SK-N-SH treated with all-trans-retinoic acid at 6 μM for 48 hours (cell line): Measurements from ENCODE around the gene INPP4B.

ENCODE experiments used
- ATAC-seq: fragments of 200-7000 bp; cut with Tn5 transposase; 3 replicates; pipeline ENCODE4 v1.9.1; 2020; ENCODE audit warnings: mild to moderate bottlenecking, moderate library complexity
- ARNTL ChIP-seq: fragments of 450-650 bp; formaldehyde crosslinking; IDR thresholded peaks from 2 replicates; pipeline ENCODE4 v1.5.0; 2020; ENCODE audit warnings: low read depth, mild to moderate bottlenecking, moderate library complexity, borderline replicate concordance
- CSDC2 ChIP-seq: fragments of 250-450 bp; sonication (Bioruptor Pico); IDR thresholded peaks from 2 replicates; pipeline ENCODE4 v1.5.0; 2020; ENCODE audit warnings: mild to moderate bottlenecking, moderate library complexity
- ESRRG ChIP-seq: fragments of 250-450 bp; sonication (Bioruptor Pico); IDR thresholded peaks from 2 replicates; pipeline ENCODE4 v1.6.1; 2021; ENCODE audit warnings: mild to moderate bottlenecking
- GLIS3 ChIP-seq: fragments of 250-450 bp; sonication (Bioruptor Pico); IDR thresholded peaks from 2 replicates; pipeline ENCODE4 v1.5.0; 2020; ENCODE audit warnings: mild to moderate bottlenecking, moderate library complexity
- ISL1 ChIP-seq: fragments of 250-450 bp; sonication (Bioruptor Pico); IDR thresholded peaks from 2 replicates; pipeline ENCODE4 v2.1.2; 2022; ENCODE audit warnings: mild to moderate bottlenecking, moderate library complexity
- OSR1 ChIP-seq: fragments of 250-450 bp; sonication (Bioruptor Pico); IDR thresholded peaks from 2 replicates; pipeline ENCODE4 v1.8.0; 2022; ENCODE audit warnings: moderate library complexity, mild to moderate bottlenecking, inconsistent platforms
- POU6F1 ChIP-seq: fragments of 250-450 bp; sonication (Bioruptor Pico); IDR thresholded peaks from 2 replicates; pipeline ENCODE4 v1.8.0; 2021; ENCODE audit warnings: low read depth, mild to moderate bottlenecking, moderate library complexity, borderline replicate concordance
- PPARA ChIP-seq: fragments of 250-450 bp; sonication (Bioruptor Pico); IDR thresholded peaks from 2 replicates; pipeline ENCODE4 v1.5.0; 2020; ENCODE audit warnings: mild to moderate bottlenecking, borderline replicate concordance
- RARB ChIP-seq: fragments of 250-450 bp; sonication (Bioruptor Pico); IDR thresholded peaks from 2 replicates; pipeline ENCODE4 v1.8.0; 2021; ENCODE audit warnings: mild to moderate bottlenecking, moderate library complexity
- SNAI2 ChIP-seq: fragments of 250-450 bp; sonication (Bioruptor Pico); IDR thresholded peaks from 2 replicates; pipeline ENCODE4 v1.5.0; 2020; ENCODE audit warnings: mild to moderate bottlenecking, moderate library complexity
- TCF4 ChIP-seq: fragments of 250-450 bp; sonication (Bioruptor Pico); IDR thresholded peaks from 2 replicates; pipeline ENCODE4 v1.8.0; 2021; ENCODE audit warnings: mild to moderate bottlenecking, moderate library complexity, borderline replicate concordance
- ZC3H10 ChIP-seq: fragments of 250-450 bp; sonication (Bioruptor Pico); IDR thresholded peaks from 2 replicates; pipeline ENCODE4 v1.5.1; 2021; ENCODE audit warnings: mild to moderate bottlenecking, moderate library complexity
- ZNF565 ChIP-seq: fragments of 450-650 bp; formaldehyde crosslinking; conservative IDR thresholded peaks from 2 replicates; pipeline ENCODE4 v1.5.0; 2020; ENCODE audit warnings: low read depth, mild to moderate bottlenecking, moderate library complexity
- ZNF70 ChIP-seq: fragments of 450-650 bp; formaldehyde crosslinking; IDR thresholded peaks from 2 replicates; pipeline ENCODE4 v1.5.0; 2020; ENCODE audit warnings: mild to moderate bottlenecking, moderate library complexity
- ZNF8 ChIP-seq: fragments of 450-650 bp; formaldehyde crosslinking; IDR thresholded peaks from 2 replicates; pipeline ENCODE4 v1.5.0; 2020; ENCODE audit warnings: mild to moderate bottlenecking, moderate library complexity
- TF ChIP-seq, protein P1 (sequence below): fragments of 250-450 bp; sonication (Bioruptor Pico); IDR thresholded peaks from 2 replicates; pipeline ENCODE4 v1.8.0; 2020; ENCODE audit warnings: mild to moderate bottlenecking, moderate library complexity, borderline replicate concordance
- TF ChIP-seq, protein P2 (sequence below): fragments of 250-450 bp; sonication (Bioruptor Pico); IDR thresholded peaks from 2 replicates; pipeline ENCODE4 v1.5.0; 2020; ENCODE audit warnings: mild to moderate bottlenecking, moderate library complexity
- TF ChIP-seq, protein P3 (sequence below): fragments of 250-450 bp; sonication (Bioruptor Pico); IDR thresholded peaks from 2 replicates; pipeline ENCODE4 v1.5.1; 2021; ENCODE audit warnings: mild to moderate bottlenecking, moderate library complexity
- TF ChIP-seq, protein P4 (sequence below): fragments of 250-450 bp; sonication (Bioruptor Pico); IDR thresholded peaks from 2 replicates; pipeline ENCODE4 v1.5.1; 2020; ENCODE audit warnings: low read depth, mild to moderate bottlenecking, moderate library complexity

Gene INPP4B

GRCh38 chr4:142016031-142016430, 830.1 kb downstream of the INPP4B start:
- no peak for TF ChIP-seq ISL1 (CRISPR knock-in tag)
- TF ChIP-seq, protein P1, sequence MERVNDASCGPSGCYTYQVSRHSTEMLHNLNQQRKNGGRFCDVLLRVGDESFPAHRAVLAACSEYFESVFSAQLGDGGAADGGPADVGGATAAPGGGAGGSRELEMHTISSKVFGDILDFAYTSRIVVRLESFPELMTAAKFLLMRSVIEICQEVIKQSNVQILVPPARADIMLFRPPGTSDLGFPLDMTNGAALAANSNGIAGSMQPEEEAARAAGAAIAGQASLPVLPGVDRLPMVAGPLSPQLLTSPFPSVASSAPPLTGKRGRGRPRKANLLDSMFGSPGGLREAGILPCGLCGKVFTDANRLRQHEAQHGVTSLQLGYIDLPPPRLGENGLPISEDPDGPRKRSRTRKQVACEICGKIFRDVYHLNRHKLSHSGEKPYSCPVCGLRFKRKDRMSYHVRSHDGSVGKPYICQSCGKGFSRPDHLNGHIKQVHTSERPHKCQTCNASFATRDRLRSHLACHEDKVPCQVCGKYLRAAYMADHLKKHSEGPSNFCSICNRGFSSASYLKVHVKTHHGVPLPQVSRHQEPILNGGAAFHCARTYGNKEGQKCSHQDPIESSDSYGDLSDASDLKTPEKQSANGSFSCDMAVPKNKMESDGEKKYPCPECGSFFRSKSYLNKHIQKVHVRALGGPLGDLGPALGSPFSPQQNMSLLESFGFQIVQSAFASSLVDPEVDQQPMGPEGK (CRISPR knock-in tag) = no peak
- no peak for TF ChIP-seq ESRRG (CRISPR knock-in tag)
- TF ChIP-seq ZNF565 (CRISPR knock-in tag) = no peak
- TF ChIP-seq, protein P2, sequence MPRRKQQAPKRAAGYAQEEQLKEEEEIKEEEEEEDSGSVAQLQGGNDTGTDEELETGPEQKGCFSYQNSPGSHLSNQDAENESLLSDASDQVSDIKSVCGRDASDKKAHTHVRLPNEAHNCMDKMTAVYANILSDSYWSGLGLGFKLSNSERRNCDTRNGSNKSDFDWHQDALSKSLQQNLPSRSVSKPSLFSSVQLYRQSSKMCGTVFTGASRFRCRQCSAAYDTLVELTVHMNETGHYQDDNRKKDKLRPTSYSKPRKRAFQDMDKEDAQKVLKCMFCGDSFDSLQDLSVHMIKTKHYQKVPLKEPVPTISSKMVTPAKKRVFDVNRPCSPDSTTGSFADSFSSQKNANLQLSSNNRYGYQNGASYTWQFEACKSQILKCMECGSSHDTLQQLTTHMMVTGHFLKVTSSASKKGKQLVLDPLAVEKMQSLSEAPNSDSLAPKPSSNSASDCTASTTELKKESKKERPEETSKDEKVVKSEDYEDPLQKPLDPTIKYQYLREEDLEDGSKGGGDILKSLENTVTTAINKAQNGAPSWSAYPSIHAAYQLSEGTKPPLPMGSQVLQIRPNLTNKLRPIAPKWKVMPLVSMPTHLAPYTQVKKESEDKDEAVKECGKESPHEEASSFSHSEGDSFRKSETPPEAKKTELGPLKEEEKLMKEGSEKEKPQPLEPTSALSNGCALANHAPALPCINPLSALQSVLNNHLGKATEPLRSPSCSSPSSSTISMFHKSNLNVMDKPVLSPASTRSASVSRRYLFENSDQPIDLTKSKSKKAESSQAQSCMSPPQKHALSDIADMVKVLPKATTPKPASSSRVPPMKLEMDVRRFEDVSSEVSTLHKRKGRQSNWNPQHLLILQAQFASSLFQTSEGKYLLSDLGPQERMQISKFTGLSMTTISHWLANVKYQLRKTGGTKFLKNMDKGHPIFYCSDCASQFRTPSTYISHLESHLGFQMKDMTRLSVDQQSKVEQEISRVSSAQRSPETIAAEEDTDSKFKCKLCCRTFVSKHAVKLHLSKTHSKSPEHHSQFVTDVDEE = no peak
- no peak for TF ChIP-seq RARB (CRISPR knock-in tag)
- TF ChIP-seq, protein P3, sequence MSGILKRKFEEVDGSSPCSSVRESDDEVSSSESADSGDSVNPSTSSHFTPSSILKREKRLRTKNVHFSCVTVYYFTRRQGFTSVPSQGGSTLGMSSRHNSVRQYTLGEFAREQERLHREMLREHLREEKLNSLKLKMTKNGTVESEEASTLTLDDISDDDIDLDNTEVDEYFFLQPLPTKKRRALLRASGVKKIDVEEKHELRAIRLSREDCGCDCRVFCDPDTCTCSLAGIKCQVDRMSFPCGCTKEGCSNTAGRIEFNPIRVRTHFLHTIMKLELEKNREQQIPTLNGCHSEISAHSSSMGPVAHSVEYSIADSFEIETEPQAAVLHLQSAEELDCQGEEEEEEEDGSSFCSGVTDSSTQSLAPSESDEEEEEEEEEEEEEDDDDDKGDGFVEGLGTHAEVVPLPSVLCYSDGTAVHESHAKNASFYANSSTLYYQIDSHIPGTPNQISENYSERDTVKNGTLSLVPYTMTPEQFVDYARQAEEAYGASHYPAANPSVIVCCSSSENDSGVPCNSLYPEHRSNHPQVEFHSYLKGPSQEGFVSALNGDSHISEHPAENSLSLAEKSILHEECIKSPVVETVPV (CRISPR knock-in tag) = no peak
- TF ChIP-seq, protein P4, sequence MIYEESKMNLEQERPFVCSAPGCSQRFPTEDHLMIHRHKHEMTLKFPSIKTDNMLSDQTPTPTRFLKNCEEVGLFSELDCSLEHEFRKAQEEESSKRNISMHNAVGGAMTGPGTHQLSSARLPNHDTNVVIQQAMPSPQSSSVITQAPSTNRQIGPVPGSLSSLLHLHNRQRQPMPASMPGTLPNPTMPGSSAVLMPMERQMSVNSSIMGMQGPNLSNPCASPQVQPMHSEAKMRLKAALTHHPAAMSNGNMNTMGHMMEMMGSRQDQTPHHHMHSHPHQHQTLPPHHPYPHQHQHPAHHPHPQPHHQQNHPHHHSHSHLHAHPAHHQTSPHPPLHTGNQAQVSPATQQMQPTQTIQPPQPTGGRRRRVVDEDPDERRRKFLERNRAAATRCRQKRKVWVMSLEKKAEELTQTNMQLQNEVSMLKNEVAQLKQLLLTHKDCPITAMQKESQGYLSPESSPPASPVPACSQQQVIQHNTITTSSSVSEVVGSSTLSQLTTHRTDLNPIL = no peak
- TF ChIP-seq PPARA = no peak
- no peak for TF ChIP-seq POU6F1
- ATAC-seq = no peak

GRCh38 chr4:142009751-142010150, 836.4 kb downstream of the INPP4B start:
- TF ChIP-seq ZNF565 (CRISPR knock-in tag) (no peak), ZC3H10 (CRISPR knock-in tag) (no peak), CSDC2 (no peak), ZNF8 (no peak), ISL1 (CRISPR knock-in tag) (no peak), SNAI2 (CRISPR knock-in tag) (no peak), OSR1 (CRISPR knock-in tag) (no peak), TCF4 (no peak), POU6F1 (no peak), ZNF70 (CRISPR knock-in tag) (no peak), ARNTL (CRISPR knock-in tag) (no peak), GLIS3 (CRISPR knock-in tag) (no peak)
- TF ChIP-seq, protein P3 (CRISPR knock-in tag) = no peak
- TF ChIP-seq, protein P1 (CRISPR knock-in tag) = no peak
- TF ChIP-seq, protein P2 = no peak
- TF ChIP-seq, all 23 proteins: peak for 0
- no peak for ATAC-seq
